Mucosa of gallbladder (tissue), 1 donor: ENCODE results near the gene ARL15. TPM values are rescaled to one million over a fixed set of nuclear protein-coding genes. Genes with fewer than 3 reads are reported as not detected.
"Not testable (repeated sequence)": the region's sequence is repeated elsewhere in the genome, so short reads cannot be mapped to it uniquely, and the experiment has no call there.

Experiments
- DNase-seq: peaks from one replicate; pipeline ENCODE4 v3.0.0-alpha.2; 2020; ENCODE audit warnings: low spot score
- total RNA-seq: library from RNA; stranded (reverse); gene quantifications from one replicate; pipeline ENCODE4 v1.2.1, GENCODE V29; 2021
- donor health status: DM: no; HTN: no; CAD: no.

The ARL15 gene
- total RNA-seq, 1 donor from 2014 or later, result 30.8 TPM

DNA sequence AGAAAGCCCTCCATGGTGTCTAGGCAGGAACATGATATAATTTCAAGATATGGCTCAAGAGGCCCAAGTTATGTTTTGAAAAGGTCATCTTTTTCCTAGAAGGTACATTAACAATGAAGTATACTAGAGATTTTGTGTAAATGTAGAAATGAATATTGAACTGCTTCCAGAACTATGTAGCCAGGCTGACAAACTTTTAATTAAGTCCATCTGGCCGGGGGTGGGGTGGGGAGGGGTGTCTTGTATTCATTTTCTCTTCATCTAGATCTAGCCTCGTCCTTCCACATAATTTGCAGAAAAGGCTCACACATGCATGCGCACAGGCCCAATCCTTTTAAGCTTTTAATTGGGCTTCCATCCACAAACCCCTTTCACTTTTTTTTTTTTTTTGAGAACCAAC, 323.3 kb downstream of the ARL15 start:
- DNase-seq, result no peak

DNA sequence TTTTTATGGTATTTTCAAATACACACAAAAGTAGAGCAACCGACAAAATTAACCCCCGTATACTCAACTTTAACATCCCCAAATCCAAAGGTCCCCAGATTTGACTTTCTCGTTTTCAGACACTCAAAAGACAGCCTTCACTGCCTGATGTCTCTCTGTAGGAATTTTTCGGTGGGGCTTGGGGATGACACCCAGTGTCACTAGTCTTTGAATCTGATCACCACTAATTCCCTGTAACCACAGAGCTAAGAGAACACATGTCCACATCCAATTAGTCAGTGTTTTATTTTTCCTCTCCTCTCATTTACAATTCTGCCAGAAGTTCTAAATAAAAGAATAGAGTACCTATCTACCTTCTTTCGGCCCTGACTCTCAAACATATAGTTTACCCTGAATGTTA, 324.6 kb downstream of the ARL15 start:
- DNase-seq, result no peak

DNA sequence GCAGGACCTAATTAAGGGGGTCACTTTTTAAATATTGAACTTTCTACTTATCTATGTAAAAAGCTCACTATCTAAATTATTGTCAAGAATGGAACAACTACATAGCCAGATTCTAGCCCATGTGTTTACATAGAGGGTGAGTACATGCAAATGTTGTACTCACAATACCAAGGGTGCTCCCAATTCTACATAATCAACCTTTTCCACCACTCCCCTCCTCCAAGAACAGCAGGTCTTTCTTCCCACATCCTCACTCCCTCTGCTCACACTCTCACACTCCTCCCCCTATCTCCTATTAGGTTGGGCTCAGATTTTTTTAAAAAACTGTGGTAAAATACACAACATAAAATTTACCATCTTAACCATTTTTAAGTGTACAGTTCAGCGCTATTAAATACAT, 325.4 kb downstream of the ARL15 start:
- no peak for DNase-seq

DNA sequence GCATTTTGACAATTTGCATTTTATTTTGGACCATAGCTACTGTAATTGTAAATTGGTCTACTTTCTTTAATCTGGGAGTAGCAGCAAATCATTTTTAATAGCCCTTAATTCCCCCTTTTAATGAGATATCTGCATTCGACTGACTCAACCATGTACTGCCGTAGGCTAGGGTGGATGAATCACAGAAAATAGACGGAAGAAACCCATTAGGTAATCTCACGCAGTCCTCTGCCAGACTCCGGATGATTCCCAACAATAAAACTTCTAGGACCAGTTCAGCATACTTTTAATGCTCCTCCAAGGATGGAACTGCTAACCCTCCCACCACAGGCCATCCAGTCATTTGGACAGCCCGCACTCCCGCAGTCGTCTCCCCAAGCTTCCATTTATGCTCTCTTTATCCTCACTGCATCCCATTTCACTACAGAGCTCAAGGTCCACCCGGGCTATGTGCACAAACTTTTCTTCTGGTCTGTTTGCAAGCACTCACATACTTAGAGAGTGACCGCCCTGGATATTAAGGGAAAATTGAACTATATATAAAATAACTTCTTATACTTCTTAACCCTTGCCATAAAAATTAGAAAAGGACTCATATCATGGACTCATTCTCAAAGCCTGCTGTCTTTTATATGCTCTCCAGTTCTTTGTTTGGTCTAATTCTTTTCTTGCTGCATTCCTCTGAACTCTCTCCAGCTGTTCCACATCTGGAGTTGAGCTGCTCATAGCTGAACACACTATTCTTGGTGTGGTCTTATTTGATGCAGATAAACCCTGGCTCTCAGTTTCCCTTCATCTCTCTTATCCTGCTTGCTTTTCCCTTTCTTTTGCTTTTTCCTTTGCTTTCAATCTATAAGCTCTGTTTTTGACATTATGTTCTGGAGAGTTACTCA, 326.6 kb downstream of the ARL15 start:
- no peak for DNase-seq

DNA sequence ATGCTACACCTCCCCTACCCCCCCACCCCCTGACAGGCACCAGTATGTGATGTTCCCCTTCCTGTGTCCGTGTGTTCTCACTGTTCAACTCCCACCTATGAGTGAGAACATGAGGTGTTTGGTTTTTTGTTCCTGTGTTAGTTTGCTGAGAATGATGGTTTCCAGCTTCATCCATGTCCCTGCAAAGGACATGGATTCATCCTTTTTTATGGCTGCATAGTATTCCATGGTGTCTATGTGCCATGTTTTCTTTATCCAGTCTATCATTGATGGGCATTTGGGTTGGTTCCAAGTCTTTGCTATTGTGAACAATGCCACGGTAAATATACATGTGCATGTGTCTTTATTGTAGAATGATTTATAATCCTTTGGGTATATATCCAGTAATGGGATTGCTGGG, 328.1 kb downstream of the ARL15 start:
- not testable (repeated sequence) for DNase-seq

DNA sequence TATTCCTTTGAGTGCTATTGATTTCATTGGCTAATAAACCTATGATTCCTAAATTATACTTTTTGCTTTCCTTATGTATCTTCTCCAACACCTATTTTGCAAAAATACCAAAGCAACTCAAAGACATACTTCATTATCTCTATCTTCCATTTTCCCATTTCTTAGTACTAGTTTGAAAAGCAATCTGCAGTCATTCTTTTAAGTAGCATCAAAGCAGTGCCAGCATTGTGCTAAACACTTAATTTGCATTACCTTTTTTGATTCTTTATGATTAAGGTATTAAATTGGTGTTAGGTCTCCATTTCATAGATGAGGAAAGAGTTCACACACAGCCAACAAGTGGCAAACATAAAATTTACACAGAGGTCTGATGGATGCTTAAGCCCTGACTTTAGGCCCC, 330.3 kb downstream of the ARL15 start:
- DNase-seq, result no peak

DNA sequence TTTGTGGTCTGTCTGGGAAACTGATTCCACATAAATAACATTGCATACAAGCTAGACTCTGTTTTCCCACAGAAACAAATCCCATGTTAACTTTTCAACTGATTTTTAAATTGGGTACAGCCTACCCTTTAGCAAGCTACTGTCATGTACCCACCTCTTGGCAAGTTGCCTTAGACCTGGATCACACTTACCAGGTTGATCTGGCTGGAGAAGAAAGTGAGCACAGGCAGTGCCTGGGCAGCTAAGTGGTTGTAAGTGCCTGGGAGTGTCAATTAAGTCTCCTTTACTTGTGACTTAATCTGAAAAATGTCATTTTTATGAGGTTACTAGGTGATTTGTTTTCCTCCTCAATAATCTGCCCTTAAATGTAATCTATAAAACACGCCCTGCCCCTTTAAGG, 336.4 kb downstream of the ARL15 start:
- no peak for DNase-seq

DNA sequence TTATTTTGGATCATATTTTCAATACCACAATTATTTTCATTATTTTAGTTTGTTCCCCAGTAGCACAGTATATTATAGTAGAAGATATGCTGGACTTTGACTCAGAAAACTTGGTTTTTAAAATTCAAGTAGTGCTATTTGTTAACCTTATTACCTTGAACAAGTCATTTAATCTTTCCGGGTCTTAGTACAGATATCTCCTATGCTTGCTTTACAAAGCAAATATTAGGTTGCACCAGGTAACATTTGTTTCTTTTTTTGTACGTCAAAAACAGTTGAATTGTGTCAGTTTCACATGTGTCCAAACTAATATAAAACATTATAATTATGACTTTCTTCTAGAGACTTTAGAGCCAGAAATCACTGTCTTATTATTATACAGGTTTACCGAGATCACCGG, 338.1 kb downstream of the ARL15 start:
- no peak for DNase-seq

DNA sequence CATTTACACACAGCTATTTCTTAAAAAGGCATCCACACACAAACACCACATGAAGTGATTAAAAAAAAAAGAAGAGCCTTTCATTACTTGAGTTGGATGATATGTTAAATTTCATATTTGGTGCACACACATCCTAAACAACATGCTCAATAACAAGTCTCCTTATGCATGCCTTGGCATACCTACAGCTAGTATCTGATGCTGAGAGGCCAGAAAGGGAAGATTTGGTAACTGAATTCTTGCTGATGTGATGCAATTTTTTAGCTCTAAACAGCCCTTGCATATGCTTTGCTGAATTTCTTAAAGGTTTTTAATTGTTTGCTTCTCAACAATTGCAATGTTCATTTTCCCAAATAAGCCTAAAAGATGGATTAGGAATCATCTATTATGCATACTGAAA, 338.8 kb downstream of the ARL15 start:
- no peak for DNase-seq

DNA sequence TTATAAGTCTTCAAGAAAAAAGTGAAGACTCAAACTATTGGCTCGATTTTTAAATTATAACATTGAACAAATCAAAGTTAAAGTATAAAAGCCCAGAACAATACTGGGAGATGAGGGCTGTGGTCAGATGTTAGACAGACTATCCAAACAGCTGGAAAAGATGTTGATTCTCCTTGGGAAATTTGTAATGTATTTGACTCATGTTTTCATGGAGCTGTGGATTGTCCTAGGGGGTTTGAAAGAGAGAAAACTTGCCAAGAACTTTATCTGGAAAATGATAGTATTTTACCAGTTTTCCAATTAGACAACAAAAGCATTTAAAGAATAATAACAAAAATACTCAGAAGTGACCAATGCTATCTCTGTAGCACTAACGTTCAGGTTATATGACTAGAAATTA, 339.2 kb downstream of the ARL15 start:
- DNase-seq, result no peak

DNA sequence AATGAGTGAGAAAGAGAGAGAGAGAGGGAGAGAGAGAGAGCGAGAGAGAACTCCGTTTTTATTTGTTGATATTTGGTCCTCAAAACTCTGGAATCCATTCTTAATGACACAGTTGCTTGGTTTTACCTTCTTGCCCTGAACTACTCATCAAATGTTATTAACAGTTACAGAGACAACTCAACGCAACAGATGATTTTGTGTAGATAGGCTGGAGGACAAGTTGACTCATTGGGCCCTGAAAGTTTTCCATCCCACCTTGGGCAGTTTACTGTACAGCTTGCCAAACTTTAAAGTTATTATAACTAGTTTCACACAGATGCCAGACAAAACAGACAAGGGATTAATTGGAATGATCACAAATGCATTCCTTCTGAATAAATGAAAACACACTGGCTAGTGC, 339.9 kb downstream of the ARL15 start:
- DNase-seq, result no peak

DNA sequence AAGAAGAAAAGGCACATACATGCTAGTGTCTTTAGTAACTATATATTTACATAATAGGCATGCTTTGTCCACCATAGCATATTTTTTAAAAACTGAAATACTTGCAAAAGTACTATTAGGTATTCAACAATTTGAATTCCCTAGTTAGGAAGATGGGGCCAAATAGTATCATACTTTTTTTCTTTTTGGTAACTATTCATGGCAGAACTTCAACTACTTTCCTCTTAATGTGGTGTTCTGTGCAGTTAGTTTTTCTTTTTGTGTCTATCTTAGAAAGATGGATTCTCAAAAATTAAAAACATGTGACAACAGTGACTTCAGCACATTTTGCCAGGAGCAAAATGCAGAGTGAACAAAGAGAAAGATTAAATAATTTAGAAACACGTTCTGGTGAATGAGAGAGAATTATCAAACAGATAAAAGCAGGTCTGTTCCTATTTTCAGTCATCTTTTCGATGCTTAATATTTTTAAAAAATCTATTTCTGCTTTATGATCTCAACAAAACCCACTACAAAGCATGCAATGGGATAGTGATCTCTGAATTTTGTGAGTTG, 341.1 kb downstream of the ARL15 start:
- DNase-seq, result no peak

DNA sequence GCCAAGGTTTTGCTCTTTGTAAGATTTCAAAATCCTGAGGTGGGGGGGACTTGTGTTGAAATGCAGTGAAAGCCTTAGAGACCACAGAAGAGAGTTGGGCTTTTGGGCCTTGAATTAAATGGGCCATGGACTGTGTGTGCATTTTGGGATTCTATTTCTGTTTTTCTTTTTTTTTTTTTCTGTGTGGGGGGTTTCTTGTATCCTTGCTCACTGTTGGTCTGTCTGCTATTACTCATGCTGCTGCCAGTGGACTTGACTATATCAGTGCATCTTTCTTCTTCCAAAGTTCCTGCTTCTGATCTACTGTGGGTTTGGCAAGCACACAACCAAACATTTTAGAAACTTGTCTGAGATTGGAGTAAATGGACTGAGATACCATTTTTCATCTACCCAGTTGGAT, 344.9 kb downstream of the ARL15 start:
- DNase-seq, result no peak

DNA sequence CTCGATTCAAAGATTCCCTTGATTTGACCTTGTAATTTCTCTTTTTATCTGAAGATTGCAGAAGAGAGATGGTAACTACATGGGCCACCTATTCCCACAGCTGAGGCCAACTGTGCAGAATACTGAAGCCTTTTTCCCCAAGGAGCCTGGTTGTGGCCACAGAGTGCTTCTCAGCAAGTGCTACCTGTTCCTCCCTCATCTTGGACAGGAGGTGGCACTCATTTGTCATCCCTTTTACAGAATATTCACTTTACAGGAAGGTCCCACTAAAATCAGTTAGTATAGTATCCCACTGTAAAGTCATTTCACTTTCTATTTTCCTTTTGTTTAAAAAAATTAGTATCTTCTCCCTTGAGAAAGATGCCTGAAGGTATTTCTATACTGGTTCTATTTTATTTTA, 346.4 kb downstream of the ARL15 start:
- no peak for DNase-seq

DNA sequence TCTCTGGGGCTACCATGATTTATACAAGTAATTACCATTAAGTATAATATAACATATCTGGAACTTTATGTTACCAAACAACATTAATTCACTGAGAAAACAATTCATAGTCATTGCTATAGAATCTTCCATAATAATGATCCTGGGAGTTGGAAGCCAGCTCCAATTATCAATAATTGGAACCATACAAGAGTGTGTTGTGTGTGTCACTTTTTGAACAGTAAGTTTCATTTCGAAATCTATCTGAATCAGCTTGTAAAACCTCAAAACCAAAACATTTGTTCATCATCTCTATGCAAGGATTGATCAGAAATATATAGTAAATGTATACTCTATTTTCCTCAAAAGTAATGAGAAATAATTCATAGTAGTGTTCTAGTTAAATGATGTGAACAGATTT, 348.1 kb downstream of the ARL15 start:
- no peak for DNase-seq

DNA sequence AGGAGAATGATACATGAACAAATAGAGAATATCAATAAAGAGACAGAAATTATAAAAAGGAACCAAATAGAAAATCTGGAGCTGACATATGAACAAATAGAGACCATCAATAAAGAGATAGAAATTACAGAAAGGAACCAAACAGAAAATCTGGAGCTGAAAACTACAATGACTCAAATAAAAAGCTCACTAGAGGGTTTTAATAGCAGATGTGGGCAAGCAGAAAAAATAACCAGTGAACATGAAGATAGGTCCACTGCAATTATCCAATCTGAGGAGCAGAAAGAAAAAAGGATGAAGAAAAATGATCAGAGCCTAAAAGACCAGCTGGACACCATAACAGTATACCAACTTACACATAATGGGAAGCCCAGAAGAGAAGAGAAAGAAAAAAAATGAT, 353.7 kb downstream of the ARL15 start:
- DNase-seq, result no peak

DNA sequence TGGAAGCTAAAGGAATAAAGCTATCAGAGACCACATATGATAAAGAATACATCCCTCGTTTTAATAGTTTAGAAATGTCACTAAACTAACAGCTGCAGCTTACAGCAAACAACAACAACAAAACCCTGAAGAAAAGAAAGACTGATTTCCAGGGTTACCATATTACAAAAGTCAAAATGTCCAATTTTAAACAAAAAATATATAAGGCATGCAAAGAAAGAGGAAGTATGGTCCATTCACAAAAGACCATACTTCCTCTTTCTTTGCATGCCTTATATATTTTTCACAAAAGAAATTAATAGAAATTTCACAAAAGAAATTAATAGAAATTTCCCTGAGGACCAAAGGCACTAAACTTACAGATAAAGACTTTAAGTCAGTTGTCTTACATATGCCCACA, 354.2 kb downstream of the ARL15 start:
- DNase-seq, result no peak

DNA sequence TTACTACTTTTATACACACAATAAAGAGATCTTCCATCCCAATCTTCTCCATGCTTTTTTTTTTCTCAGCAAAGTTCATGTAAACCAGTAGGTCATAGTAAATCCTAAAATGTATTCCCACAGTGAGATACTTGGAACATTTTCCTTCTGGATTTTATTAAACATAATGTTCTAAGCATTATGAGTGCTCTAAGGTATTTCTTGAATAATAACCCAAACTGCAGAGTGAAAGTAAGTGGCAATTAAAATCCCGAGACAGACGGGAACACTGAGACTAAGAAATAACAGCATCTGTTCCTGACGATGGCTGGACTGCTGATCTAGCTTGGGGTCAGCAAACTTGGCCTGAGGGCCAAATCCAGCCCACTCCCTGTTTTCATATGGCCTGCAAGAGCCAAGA, 359.8 kb downstream of the ARL15 start:
- no peak for DNase-seq

DNA sequence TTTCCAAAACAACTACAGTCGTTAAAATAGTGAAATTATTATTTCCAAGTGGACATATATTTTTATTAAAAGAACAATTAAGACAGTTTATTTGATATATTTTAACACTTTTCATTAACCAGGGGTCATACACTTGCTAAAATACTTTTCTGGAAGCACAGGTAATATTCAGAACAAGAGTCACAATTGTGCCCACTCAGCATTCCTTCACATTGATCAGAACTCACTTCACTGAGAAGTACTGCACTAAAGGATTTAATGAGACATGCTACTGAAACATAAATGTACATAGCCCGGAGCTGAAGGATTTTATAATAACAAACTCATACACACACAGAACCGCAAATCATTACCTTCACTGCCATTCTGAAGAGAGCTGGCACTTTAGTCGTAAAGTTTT, 361.8 kb downstream of the ARL15 start:
- DNase-seq, result no peak

DNA sequence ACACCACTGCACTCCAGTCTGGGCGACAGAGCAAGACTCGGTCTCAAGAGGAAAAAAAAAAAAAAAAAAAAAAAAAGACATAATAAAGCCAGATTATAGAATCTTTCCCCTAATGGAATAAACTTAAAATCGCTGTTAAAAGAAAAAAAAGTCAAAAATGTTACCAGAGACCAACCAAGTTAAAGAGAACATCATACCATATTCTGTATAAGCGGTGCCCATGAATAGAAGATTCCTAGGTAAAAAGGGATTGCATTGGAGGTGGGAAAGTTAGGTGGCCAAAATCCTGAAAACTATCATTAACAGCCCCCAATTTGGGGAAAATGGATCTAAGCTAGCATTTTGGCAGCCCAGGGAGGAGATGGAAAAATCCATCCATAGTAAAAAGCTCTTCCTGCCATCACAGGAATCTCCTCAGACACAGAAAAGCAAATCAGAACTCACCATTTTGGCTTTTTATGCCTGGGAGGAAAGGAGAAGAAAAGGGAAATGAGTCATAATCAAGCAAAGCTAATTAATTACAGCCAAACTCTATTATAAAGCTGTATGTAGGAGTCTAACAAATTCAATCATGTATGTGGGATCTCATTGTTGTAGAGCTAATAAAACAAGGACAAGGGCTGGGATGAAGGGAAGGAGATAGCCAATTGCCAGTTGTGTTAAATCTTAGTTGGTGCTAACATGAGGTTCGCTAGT, 363.8 kb downstream of the ARL15 start:
- DNase-seq, result no peak

DNA sequence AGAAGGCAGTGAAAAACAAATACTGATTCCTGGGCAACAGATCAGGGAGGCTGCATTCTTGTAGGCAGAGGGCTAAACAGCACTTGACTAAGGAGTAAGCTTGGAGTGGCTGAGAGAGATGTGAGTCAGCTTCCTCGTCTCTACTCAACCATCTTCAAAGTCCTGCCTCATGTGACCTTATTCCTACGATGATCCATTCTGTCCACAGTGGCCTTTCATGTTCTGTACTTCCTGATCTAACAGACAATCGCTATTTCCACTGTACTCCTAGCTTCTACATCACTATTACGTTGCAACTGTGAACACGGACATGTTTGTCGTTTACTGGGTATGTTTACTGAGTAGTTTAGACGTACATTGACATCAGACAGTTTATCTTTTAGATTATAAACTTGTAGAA, 365.4 kb downstream of the ARL15 start:
- no peak for DNase-seq

DNA sequence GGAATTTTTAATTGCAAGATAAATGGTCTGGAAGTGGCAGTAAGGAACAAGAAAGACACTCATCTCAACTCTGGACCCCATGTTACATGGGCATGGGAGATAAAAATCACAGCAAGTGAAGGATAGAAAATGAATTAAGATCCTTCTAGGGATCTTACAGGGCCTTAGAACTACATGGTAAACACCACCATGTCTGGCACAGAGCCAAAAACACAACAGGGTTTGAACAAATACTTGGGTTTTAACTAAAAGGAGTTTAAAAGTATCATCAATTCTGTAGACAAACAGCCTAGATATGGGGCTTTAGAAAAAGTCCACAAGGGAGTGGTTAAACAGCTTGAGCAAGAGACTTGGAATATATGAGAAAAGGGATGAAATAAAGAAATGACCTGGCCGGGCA, 366.4 kb downstream of the ARL15 start:
- no peak for DNase-seq

DNA sequence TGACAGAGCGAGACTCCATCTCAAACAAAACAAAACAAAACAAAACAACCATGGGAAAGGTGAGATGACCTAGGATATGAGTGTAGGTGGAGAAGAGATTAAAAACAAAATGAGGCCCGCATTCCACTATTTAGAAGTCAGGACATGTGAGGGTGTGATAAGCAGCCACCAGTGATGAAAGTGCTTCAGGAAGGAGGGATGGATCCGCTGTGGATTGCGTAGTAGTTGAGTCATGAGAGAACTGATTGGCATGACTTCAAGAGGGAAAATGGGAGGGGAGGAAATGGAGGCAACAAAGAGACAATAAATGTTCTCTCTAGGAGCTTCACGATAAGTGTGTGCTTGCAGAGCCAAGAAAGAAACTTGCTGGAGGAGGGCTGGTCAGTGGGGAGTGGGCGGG, 367.6 kb downstream of the ARL15 start:
- DNase-seq, result no peak
